H1 (cell line): Measurements from ENCODE around the gene TPSD1.
"Not testable (repeated sequence)": the region's sequence is repeated elsewhere in the genome, so short reads cannot be mapped to it uniquely, and the experiment has no call there.

ENCODE experiments used
- CHD1 ChIP-seq: IDR thresholded peaks from 2 replicates; pipeline ENCODE4 v1.6.1; 2012; ENCODE audit warnings: low read depth, low read length, improper control_type of control experiment
- EGR1 ChIP-seq: IDR thresholded peaks from 2 replicates; pipeline ENCODE4 v1.6.1; 2011; ENCODE audit warnings: low read depth, low read length, borderline replicate concordance
- EP300 ChIP-seq, 2 experiments: IDR thresholded peaks; 1 replicate in 1 of 2; 2 replicates in 1 of 2; pipeline ENCODE4 v1.6.1; 2011 to 2012; ENCODE audit warnings: low read depth in 2 of 2, low read length in 2 of 2, mild to moderate bottlenecking in 2 of 2, borderline replicate concordance in 1 of 2, inconsistent platforms in 1 of 2, moderate library complexity in 1 of 2
- EZH2 ChIP-seq: fragments of 200-600 bp; sonication (generic); IDR thresholded peaks from 2 replicates; pipeline ENCODE4 v1.7.1; 2012; ENCODE audit warnings: low read depth, mild to moderate bottlenecking, moderate library complexity, low read length, inconsistent platforms; ENCODE audit not compliant: severe bottlenecking
- FOSL1 ChIP-seq: IDR thresholded peaks from 2 replicates; pipeline ENCODE4 v1.6.1; 2011; ENCODE audit warnings: mild to moderate bottlenecking, low read depth, low read length, moderate library complexity; ENCODE audit not compliant: insufficient read depth
- JUND ChIP-seq: IDR thresholded peaks from 2 replicates; pipeline ENCODE4 v1.6.1; 2011; ENCODE audit warnings: mild to moderate bottlenecking, improper control_type of control experiment, low read length
- KDM5A ChIP-seq: fragments of 200-600 bp; IDR thresholded peaks from 2 replicates; pipeline ENCODE4 v1.7.1; 2012; ENCODE audit warnings: mild to moderate bottlenecking, low read length, inconsistent platforms, mixed read lengths
- PHF8 ChIP-seq: fragments of 200-600 bp; sonication (generic); conservative IDR thresholded peaks from 2 replicates; pipeline ENCODE4 v1.7.1; 2012; ENCODE audit warnings: low read depth, mild to moderate bottlenecking, inconsistent platforms, low read length, moderate library complexity
- POLR2AphosphoS5 ChIP-seq: IDR thresholded peaks from 2 replicates; pipeline ENCODE4 v1.6.1; 2011; ENCODE audit warnings: low read depth, low read length
- RXRA ChIP-seq: IDR thresholded peaks from 2 replicates; pipeline ENCODE4 v1.6.1; 2011; ENCODE audit warnings: low read depth, mild to moderate bottlenecking, low read length, moderate library complexity; ENCODE audit not compliant: insufficient read depth
- SUZ12 ChIP-seq: fragments of 200-600 bp; sonication (generic); IDR thresholded peaks from 2 replicates; pipeline ENCODE4 v1.6.1; 2012; ENCODE audit warnings: mild to moderate bottlenecking, inconsistent platforms, low read length, moderate library complexity, mixed read lengths
- TF ChIP-seq, protein P1 (sequence below), 3 experiments: IDR thresholded peaks; 1 replicate in 2 of 3; 2 replicates in 1 of 3; pipeline versions ENCODE4 v1.5.1 to v1.6.1; 2011; ENCODE audit warnings: low read length in 3 of 3, mild to moderate bottlenecking in 3 of 3, inconsistent platforms in 2 of 3, low read depth in 1 of 3, moderate library complexity in 1 of 3; ENCODE audit not compliant: insufficient read depth in 1 of 3; ENCODE audit errors: control extremely low read depth in 1 of 3
- TF ChIP-seq, protein P2 (sequence below): IDR thresholded peaks from 2 replicates; pipeline ENCODE4 v1.6.1; 2012; ENCODE audit warnings: inconsistent platforms
- TF ChIP-seq, protein P3 (sequence below): IDR thresholded peaks from 2 replicates; pipeline ENCODE4 v1.6.1; 2011; ENCODE audit warnings: low read depth, mild to moderate bottlenecking, low read length; ENCODE audit not compliant: insufficient read depth

DNA sequence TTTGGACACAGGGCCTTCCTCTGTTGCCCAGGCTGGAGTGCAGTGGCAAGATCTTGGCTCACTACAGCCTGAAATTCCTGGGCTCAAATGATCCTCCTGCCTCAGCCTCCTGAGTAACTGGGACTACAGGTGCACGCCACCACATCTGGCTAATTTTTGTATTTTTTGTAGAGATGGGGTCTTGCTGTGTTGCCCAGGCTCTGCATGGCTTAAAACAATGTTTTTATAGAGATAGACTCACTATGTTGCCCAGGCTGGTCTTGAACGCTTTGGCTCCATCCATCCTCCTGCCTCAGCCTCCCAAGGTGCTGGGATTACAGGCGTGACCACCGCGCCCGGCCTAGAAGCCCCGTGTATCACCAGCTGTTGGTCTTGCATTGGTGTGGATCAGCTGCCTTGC lies 13.5 kb downstream of the TPSD1 start:
- TF ChIP-seq, protein P1, sequence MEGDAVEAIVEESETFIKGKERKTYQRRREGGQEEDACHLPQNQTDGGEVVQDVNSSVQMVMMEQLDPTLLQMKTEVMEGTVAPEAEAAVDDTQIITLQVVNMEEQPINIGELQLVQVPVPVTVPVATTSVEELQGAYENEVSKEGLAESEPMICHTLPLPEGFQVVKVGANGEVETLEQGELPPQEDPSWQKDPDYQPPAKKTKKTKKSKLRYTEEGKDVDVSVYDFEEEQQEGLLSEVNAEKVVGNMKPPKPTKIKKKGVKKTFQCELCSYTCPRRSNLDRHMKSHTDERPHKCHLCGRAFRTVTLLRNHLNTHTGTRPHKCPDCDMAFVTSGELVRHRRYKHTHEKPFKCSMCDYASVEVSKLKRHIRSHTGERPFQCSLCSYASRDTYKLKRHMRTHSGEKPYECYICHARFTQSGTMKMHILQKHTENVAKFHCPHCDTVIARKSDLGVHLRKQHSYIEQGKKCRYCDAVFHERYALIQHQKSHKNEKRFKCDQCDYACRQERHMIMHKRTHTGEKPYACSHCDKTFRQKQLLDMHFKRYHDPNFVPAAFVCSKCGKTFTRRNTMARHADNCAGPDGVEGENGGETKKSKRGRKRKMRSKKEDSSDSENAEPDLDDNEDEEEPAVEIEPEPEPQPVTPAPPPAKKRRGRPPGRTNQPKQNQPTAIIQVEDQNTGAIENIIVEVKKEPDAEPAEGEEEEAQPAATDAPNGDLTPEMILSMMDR (IDR thresholded peaks at IDR 0.05; ENCODE audit: control extremely low read depth in 1 of 3, insufficient read depth in 1 of 3, low read depth in 1 of 3, low read length in 3 of 3), result not testable (repeated sequence)
- TF ChIP-seq, protein P2, sequence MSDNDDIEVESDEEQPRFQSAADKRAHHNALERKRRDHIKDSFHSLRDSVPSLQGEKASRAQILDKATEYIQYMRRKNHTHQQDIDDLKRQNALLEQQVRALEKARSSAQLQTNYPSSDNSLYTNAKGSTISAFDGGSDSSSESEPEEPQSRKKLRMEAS, result not testable (repeated sequence)
- TF ChIP-seq POLR2AphosphoS5; JUND; PHF8; EZH2; FOSL1; RXRA; EGR1; CHD1; SUZ12; KDM5A; EP300 (IDR thresholded peaks at IDR 0.05; ENCODE audit: borderline replicate concordance in 1 of 2, low read depth in 2 of 2, low read length in 2 of 2): not testable (repeated sequence)
- TF ChIP-seq, protein P3, sequence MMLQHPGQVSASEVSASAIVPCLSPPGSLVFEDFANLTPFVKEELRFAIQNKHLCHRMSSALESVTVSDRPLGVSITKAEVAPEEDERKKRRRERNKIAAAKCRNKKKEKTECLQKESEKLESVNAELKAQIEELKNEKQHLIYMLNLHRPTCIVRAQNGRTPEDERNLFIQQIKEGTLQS, result not testable (repeated sequence)
